Right renal pelvis (tissue), 4 donors: ENCODE measurements around the gene NOTCH3. TPM values are rescaled to one million over a fixed set of nuclear protein-coding genes. Genes with fewer than 3 reads are reported as not detected.

ENCODE experiments used
- DNase-seq, 4 donors: peaks; one replicate each; pipeline ENCODE4 v3.0.0-alpha.2; 2013; ENCODE audit warnings: low read depth in 4 of 4, low spot score in 3 of 4, missing footprints in 1 of 4
- polyA plus RNA-seq, 4 donors: library from polyadenylated mRNA; unstranded; fragments of 120-200 nt; gene quantifications; one replicate each; pipeline ENCODE4 v1.2.1, GENCODE V29; 2013; ENCODE audit not compliant: insufficient read length in 4 of 4

The NOTCH3 gene
- 100 to 1,000 TPM in 2 of 4 donors, 10 to 100 TPM in 2; 92.8 to 131 (median 98.9) TPM for polyA plus RNA-seq

GRCh38 chr19:15200553-15201364, at the start of gene NOTCH3:
TSS of gene NOTCH3 (minus strand) at chr19:15200995. CDS start at chr19:15200905, 90 bp downstream.
- no peak for DNase-seq

DNA sequence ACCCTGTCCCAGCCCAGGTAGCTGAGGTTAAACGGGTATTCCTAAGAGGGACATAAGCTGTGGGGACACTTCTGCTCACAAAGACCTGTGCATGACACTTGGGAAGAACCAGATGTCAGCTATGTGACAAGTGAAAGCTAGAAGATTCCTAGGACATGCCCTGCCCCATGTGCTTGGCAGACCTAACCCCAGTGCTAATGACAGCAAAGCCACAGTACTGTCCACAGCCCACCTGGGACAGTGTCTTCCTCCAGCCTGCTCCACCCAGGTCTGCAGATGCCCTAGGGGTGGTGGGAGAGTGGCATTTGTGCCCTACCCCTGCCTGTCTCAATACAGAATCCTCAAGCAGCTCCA, 49.8 kb upstream of the NOTCH3 start:
- DNase-seq: no peak

DNA sequence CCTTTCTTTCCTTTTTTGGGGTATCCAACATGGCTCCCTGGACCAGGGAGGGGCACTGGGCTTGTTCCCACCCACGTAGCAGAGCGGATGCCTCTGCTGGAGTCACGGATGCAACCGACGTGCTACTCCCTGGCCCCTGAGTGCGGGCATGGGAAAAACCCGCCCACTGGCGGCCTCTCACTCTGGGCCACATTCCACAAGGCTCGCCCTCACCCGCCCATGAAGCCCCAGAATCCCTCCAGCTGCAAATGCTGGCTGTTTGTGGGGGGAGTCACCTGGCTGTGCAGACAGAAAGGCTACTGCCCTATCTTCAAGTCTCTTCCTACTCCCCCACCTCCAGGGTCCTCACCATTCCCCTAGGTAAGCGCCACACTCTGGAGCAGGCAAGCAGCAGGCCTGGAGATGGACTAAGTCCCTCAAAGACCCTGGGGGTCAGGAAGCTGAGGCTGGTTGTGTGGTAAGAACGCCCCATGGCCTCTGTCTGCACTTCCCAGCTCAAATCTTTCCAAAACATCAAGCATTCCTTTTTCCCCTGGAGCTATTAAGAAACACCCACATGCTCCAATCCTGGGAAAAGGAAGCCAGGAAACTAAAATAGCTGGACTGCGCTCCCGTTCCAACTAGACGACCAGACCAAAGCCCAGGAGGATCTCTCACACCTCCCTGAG, 49.3 kb upstream of the NOTCH3 start:
- DNase-seq: peak in 1 of 4 donors; percentile 69

DNA sequence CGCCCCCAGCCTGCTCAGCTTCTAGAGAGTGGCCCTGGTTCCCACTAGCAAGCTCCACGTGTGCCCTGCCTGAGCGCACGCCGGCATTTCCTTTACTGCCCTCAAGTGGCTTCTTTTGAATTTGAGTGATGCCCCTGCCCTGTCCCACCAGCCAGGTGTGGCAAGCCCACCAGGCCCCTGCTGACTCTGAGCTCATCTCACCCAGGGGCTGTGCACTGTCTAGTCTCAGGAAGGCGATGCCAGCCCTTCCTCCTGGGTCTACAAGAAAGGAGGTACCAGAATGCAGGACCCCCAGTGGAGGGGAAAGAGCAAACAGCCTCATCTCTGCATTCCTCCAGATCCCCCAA, 48.7 kb upstream of the NOTCH3 start:
- no peak for DNase-seq

DNA sequence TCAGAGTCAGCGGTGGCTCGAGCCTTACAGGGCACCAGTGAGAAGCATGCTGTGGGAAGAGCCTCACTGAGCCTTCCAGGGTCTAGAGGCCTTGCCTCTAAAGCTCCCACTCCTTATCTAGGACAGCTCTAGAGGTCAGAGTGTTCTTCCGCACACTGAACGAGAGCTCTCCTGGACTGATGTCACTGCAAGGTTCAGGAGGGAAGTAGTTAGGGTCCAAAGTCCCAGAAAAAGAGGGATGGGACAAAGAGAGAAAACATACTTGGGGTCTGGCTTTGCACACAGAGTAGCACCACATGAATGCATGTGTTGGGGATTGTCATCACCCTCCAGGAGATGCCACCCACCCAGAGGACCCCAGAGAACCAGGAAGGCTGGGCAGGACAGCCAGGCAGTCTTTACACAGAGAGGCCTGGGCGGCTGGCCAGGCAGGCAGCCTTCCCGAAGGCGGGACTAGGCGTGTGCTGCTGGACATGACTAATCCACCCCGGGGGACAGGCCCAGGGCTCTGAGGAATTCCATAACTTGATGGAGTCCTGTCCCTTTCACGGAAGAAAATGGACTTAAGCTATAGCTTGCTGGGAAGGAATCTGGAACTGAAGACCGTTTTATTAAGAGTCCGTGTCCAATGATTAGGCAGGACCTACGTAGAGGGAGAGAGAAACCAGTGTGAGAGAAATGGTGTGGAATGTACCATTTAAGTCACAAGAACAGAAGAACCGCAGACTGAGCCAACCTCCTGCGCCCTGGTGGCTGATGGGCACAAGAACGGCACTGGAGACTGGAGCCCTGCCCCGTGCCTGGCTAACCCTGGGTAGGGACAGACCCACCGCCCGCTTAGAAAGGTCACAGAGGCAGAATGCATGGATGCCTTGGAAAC, 48.1 kb upstream of the NOTCH3 start:
- no peak for DNase-seq

- no peak for DNase-seq
Observed at GRCh38 chr19:15248106-15248505, 47.3 kb upstream of the NOTCH3 start.

DNA sequence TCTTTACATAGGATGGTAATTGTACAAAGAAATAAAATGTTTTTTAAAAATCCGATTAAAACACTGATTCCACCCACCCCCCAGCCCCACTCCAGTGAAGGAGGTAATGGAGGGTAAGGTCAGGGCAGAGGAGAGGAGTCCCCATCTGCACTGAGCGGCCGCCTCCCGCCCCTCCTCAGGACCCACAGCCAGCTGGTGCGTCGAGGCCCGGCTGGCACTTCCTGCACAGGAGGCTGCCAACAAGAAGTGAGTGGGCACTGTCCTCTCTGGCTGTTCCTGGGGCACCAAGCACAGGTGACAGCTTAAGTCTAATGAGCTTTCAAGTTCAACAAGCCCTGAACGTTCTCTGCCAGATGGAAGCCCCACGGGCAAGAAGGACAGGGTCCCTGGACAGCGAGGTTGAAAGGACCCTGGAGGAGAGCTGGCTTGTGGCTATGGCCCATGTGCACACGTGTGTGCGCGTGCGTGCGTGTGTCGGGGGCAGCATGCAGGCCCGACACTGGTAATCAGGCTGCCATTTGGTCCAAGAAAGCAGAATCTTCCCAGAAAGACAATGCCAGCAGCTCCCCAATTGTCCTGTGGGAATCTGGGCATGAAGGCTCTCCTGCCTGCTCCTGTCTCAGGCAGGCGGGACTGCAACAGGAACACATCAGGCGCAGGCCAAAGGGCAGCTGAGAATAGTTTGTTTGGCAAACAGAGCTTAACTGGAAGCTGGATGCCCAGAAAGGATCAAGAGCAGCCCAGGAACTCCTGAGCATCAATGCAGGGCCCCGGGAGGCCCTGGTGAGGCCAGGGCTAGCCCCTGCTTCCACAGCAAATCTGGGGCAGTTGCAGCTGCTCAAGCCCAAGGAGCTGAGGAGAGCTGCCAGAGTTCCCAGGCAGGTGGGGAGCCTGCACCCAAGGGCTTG, 46.6 kb upstream of the NOTCH3 start:
- DNase-seq: no peak

- DNase-seq: no peak
Observed at GRCh38 chr19:15246198-15246481, 45.3 kb upstream of the NOTCH3 start.

- DNase-seq: no peak
Observed at GRCh38 chr19:15245370-15246197, 44.8 kb upstream of the NOTCH3 start.

DNA sequence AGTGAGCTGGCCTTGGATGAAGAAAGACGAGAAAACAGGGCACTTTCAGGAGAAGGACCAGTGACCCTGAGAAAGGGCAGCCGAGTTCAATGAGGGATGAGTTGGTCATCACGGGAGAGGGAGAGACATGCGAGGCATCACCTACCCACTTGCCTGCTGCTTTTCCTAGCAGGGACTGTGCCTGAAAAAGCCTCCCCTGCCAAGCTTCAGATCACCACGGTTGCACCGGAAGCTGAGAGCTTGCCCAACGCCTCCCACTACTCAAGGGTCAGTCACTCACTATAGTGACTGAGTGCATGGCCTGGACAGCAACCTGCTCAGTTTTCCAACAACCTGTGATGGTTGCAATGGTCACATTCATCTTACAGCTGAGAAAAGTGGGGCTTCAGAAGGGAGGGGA, 44.0 kb upstream of the NOTCH3 start:
- no peak for DNase-seq

DNA sequence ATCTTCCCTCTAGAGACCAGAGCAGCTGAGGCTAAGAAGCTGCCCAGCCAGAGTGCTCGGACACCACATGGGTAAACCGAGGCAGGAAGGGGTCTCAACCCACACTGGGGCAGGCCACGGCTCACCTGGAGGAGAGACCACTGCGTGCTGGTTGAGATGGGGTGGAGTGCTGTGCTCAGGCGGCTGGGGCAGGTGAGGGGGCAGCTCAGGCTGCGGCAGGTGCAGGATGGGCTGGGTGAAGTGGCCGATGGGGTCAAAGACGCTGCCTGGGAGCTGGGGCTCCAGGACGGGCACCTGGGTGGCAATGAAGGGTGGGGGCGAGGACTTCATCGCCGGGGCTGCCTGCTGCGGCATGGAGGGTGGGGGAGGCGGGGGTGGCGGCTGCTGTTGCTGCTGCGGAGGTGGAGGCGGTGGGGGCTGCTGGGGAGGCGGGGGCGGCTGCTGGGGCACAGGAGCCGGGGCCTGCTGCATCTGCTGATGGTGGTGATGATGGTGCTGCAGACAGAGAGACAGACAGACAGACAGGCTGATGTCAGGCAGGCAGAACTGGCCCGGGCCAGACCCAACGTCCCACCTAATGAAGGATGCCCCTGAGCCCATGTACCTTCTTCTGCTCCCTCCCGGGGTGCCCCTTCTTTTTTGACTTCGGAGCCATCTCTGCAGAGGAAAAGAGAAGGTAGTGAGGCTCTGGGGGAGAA, 43.5 kb upstream of the NOTCH3 start:
- DNase-seq: no peak

DNA sequence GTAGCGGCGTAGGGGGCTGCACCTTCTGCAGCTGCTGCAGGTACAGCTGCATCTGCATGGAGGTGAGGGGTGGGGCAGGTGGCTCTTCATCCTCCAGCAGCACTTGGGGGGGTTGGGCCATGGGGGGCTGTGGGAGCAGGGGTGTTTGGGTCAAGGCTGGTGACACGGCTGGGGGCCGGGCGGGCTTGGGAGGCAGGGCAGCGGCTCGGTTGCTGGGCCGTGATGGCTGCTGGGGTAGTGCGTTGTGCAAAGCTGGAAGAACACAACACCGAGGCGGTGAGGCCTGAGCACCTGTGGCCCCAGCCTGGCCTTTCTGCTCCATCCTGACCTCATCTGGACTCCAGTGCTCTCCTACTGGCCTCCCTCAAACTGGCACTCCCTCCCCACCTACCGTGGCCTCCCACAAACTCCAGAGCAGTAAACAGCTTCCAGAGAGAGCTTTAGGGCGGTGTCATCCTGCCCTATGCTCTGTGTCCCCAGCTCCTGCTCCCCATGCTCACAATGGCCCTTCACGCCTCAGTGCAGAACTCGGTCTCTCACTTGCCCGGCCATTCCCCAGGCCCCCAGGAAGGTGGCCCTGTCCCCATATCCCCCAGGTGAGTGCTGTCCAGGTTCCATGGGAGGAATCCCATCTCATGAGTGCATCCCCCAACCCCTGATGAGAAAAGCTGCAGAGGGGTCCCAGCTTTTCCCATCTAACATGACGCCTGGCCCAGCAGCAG, 42.6 kb upstream of the NOTCH3 start:
- DNase-seq: no peak

DNA sequence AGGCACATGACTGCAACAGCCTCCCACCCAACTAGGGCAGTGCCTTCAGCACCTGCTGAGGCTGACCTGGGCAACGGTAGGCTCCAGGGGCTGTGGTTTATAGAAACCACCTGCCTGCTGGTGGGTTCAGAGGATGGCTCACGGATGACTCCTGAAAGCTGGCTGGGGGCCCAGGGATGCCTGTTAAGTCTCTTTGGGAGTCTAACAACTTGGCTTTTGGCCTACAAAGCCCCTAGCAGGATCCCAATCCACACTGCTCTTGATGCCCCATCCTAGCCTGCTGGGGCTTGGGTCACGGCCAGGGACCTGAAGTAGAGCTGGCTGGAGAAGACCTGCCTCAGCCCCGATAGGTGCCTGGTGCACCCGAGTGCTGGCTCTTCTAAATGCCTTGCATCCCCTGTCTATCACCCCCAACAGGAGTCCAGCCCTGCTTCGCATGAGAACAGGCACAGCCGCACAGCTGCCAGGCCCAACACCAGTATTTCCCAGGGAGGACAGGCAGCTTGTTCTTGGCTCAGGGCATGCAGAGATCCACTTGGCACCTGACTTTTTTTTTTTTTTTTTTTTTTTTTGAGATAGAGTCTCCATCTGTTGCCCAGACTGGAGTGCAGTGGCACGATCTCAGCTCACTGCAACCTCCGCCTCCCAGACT, 40.6 kb upstream of the NOTCH3 start:
- no peak for DNase-seq

GRCh38 chr19:15240515-15240914, 39.7 kb upstream of the NOTCH3 start:
- no peak for DNase-seq

GRCh38 chr19:15239337-15239949, 38.6 kb upstream of the NOTCH3 start:
- no peak for DNase-seq

DNA sequence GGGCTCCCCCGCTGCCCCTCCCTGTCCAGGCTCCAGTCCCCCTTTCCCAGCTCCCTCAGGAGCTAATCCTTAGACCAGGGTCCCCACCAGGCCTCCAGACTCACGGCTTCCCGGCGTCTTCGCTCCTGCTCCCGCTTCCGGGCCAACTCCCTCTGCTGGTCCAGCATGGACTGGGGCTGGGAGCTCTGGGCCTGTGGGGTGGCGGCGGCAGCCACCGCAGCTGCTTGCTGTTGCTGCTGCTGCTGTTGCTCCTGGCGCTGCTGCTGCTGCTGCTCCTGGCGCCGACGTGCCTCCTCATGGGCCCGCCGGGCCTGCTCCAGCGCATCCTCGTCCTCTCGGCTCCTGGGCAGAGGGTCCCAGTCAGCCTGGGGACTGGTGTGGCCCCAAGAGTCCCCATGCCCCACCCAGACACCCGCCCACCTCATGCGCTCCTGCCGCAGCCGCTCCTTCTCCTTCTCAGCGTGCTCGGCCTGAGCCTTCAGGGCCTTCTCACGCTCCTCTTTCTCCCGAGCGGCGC, 37.9 kb upstream of the NOTCH3 start:
- DNase-seq: no peak
